GM18870 (cell line): ENCODE measurements around the gene ADAMTSL2.

Source experiments
- ATAC-seq: cut with Tn5 transposase; IDR thresholded peaks from one replicate; pipeline ENCODE4 v1.9.1; 2021; ENCODE audit warnings: moderate library complexity; ENCODE audit not compliant: unreplicated experiment

The ADAMTSL2 gene

DNA sequence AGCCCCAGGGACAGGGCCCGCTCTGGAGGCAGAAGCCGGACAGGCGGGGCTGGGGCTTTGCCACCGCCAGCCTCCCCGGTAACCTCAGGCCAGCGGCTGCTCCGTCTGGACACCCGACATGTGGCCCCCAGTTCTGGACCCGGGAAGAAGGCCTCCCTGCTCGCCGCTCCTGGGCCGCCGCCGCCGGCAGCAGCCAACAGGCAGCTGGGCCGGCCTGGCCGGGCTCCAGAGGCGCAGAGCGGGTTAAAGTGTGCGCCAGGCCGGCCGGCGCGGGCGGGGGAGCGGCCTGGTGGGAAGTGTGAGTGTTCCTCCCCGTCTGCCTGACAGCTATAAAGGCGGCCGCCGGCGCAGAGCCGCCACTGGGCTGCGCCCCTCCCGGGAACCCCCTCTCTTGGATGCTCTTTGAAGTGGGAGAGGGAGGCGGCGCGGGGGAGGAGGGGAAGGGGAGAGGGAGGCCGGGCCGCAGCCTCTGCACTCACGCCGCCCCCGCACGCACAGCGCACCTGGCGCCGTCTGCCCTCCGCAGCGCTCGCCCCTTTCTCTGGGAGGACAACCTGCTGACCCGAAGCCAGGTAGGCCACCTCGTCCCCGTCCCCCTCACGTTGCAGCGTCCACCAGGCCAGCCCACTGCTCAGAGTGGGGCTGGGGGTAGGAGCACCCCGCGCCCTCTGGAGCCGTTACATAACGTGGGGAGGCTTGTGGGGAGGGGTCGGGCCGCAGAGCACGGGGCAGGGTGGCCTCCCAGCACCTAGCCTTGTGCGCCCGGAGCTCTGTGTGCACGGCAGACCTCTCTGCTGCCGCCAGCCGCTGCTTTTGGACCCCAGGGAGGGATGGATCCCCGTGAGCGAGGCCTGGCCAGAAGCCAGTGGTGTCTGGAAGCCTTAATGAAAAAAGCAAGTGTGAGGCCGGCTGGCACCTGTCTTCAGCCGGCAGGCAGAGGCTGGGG, at the start of gene ADAMTSL2:
Gene ADAMTSL2, plus strand, starts transcription at position 359 of the 946 bp plus-strand sequence. CDS start 2,009 bp downstream, outside the sequence.
- no peak for ATAC-seq

DNA sequence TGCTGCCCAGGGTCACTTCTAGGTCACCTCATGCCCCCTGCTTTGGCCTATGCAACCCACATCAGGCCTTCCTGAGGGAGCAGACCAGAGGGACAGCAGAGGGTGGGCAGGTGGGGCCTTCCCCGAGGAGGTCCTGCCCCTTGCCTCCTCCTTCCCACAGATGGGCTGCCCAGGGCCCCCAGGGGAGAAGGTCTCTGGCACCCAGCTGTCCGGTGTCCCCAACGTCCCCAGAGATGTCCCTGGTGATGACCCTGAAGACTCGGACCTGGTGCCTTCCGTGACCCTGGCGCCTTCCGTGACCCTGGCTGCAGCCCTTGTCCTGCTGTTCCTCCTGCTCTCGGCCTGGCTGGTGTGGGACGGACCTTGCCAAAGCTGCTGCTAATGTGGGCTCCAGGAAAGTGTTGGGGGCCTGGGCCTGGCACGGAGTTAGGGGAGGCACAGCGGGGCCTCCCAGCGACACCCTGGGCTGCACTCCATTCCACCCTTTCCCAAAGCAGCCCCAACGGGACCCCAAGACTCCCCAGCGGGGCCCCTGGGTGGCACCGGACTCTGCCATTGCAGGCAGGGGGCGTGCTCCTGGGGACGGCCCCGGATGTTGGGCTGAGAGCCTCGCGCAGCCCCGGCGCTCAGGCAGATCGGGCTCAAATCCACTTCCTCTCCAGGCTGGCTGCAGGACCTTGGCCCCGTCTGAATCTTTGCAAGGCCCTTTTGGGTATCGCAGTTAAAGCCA, 48.8 kb upstream of the ADAMTSL2 start:
- ATAC-seq, result no peak

DNA sequence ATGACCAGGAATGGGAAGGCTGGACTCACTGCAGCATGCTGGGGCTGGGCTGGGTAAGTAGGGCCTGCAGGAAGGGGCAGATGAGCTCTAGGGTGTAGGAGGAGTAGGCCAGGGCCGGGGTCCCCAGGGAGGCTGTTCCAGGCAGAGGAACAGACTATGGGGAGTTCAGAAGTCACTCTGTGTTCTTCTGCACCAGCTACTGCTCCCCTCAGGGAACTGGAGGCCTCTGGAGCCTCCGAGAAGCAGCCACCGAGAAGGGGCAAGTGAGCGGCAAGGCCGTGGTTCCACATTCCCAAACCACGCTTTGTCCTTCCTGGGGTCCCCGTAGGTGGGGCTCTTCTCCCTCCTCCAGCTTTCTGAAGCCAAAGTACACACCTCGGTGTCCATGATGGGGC, 47.2 kb upstream of the ADAMTSL2 start:
- no peak for ATAC-seq

DNA sequence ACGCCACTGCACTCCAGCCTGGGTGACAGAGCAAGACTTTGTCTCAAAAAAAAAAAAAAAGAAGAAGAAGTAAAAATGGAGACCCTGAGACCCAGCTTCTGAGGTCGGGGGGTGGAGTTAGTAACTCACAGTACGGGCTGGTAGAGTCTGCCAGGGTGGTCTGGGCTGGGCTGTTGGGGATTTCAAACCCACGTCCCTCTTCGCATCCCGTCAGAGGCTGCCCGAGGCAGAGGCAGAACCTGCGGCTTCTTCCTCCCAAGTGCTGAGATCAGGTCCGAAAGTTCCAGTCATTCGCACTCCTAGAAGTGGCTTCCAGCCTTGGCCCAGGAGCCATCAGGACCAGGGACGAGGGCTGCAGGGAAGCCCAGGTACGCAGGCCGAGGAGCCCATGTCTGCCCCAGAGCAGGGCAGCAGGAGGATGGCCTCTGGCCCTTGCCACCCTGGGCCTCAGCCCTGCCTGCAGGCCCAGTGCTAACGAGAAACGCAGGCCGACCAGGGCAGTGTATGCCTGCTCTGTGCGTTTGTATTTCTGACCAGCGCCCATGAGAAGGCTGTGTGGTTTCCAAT, 45.7 kb upstream of the ADAMTSL2 start:
- ATAC-seq, result no peak

DNA sequence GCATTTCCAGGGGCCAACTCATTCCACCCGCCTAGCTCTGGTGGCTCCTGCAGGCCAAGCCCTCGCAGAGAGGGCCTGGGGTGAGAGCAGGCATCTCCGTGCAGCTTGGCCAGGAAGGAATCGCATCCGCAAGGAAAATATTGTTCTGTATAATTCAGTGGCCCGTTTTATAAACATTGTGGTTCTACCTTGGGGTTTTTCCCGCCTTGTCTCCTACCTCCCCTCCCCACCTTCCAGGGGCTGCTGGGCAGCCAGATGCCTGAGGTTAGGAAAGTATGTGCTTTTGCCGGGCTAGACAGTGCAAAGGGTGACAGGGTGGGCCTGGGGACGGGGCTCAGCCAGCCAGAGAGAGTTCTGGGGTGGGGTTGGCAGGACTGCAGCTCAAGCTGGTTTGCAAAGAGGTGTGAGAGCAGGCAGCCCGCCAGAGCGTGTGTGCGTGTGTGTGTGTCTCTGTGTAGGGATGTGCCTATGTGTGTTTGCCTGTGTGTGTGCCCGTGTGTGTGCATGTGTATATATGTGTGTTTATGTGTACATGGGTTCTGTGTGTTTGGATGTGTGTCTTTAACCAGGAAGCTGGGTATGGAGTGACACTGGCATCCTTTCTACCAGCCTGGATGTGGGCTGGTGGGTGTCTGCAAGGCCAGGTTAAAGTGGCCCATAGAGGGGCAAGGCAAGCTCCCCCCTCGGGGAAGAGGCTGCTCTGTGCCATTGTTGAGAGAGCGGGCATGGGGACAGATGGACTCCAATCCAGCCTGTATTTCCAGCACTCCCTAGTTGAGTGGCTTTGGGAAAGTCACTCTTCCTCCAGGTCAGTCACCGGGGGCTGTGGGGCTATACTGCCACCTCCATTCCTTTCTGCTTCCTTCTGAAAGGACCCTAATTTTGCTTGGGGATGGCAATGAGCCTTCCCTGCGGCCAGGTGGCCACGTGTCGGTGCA, 45.0 kb upstream of the ADAMTSL2 start:
- ATAC-seq, result no peak

DNA sequence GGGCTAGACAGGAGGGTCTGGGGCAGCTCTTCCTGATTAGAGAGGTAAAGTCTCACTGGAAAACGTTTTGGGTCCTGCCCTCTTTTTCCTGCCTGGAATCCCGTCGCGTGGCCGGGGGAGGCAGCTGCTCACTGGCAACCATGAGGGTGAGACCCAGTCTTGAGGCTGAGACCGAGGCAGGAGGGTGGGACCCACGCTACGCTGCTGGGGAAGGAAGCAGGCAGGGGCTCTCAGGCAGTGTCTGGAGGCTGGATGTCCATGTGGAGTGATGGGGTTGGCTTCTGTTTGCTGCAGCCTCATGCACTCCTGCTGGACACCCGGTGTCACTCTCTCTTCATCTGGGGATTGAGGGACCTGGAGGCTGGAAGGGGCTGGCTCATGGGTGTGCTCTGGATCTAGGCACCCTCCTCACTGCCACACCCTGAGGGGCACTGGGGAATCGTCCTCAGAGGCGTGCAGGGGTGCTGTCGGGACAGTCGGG, 44.3 kb upstream of the ADAMTSL2 start:
- no peak for ATAC-seq

DNA sequence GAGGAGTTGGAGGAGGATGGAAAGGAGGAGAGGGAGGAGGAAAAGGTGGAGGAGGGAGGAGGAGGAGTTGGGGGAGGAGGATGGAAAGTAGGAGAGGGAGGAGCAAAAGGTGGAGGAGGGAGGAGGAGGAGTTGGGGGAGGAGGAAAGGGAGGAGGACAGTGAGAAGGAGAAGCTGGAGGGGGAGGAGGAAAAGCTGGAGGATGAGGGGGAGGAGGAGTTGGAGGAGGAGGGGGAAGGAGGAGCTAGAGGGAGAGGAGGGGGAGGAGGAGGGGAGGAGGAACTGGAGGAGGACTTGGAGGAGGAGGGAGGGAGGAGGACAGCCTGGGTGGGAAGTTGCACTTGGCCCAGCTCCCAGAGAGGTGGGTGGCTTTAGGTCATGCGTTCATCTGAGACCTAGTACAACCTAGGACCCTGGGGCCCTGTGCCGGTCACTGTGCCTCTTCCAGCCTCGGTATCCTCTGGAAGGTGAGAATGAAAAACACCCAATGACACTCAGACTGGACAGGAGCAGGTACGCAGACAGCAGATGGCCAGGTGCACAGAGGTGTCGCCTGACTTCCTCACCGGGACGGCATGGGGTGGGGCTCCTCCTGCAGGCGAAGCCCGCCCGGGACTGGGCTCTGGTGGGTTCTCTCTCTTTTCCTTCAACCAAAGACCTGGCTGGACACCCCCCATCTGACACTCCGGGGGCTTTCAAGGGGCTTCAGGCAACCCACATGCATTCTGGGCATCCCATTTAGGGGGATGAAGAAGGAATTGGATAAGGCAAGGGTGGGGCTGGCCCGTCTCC, 43.4 kb upstream of the ADAMTSL2 start:
- ATAC-seq, result no peak

DNA sequence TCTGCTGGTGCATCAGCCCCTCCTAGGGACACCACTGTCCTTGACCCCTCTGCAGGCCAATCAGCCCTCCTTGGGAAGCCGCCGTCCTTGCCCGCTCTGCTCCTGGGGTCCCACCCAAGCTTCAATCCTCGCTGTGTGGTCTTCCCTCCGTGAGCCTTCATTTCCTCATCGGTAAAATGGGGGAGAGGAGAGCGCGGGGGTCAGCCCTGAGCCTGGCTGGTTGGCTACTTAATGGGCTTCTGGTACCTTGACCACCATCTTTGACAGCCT, 42.9 kb upstream of the ADAMTSL2 start:
- ATAC-seq, result no peak

DNA sequence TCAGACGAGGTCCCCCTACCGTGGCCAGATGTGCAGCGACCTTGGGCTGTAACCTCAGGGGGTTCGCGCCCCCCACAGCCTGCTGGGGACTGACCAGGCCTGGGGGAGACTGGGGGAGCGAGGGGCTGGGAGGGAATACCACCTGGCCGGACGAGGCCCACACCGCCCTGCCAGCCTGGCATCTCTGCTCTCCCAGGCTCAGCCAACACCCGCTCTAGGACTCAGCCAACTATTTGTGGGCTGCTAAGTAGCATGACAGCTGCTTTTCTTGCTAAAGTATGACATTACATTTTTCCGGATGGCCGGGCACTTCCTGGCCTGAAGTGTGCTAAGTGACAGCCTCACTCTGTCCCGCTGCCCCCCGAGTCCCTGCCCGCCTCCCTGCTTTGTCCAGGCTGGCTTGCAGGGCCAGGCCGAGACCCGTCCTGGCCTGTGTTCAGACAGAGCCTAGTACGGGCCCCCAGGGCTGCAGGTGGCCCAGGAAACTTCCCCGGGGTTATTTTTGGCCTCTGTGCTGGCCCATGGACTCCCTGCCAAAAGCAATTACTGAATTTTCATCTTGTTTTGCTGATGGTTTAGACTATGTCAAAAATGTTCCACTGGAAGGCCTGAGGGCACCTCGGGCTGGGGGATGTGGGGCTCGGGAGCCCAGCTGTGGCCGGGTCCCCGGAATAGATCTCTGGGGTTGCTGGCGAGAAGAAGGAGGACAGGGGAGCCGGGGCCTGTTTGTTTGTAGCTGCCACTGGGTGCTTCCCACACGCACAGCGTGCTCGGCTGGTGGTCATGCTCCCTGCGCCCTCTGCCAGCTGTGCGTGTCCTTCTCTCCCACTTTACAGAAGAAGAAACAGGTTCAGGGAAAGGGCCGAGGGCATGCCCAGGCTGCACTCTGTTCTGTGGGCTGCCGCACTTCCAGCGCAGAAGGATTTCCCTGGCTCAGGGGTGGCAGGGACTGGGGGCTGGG, 42.2 kb upstream of the ADAMTSL2 start:
- ATAC-seq, result no peak

DNA sequence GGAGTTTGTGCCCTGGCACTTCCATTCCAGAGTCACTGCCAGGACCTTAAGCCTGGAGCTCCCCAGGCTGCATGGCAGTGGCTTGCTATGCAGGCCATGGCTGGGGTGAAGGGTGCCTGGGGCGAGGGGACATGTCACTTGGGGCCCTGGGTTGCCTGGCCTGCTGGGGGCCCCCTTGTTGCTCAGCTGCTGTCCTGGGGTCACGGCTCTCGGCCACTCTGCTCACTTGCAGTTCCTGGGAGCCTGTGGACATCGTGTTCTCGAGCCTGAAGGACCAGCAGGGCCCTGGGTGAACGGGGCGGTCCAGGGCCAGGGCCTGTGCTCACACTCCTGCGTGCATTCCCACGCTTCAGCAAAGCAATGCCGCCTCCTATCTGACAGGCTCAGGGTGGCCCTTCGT, 41.1 kb upstream of the ADAMTSL2 start:
- no peak for ATAC-seq

DNA sequence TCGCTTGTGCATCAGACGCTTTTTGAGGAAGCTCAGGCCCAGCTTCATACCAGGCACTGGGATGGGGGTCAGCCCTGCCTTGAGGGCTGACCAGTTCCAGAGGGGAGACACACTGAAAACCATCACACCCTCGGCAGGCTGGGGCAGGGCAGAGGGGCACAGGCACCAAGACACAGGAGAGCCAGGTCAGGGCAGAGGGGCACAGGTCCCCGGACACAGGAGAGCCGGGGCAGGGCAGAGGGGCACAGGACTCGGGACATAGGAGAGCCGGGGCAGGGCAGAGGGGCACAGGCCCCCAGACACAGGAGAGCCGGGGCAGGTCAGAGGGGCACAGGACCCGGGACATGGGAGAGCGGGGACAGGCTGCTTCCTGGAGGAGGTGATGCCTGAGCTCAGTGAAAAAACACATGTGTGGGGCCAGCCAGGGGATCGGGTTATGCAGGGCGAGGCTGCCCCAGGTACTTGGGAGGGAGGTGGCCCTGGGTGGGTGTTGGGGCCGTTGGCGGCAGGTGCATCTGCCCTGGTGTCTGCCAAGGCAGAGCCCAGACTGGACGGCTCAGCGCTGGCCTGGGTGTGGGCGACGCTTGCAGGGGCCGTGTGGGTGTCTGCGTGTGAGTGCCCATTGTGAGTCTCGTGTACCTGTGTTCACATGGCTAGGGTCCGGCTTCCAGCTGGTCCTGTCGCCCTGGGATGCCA, 40.5 kb upstream of the ADAMTSL2 start:
- ATAC-seq, result no peak

DNA sequence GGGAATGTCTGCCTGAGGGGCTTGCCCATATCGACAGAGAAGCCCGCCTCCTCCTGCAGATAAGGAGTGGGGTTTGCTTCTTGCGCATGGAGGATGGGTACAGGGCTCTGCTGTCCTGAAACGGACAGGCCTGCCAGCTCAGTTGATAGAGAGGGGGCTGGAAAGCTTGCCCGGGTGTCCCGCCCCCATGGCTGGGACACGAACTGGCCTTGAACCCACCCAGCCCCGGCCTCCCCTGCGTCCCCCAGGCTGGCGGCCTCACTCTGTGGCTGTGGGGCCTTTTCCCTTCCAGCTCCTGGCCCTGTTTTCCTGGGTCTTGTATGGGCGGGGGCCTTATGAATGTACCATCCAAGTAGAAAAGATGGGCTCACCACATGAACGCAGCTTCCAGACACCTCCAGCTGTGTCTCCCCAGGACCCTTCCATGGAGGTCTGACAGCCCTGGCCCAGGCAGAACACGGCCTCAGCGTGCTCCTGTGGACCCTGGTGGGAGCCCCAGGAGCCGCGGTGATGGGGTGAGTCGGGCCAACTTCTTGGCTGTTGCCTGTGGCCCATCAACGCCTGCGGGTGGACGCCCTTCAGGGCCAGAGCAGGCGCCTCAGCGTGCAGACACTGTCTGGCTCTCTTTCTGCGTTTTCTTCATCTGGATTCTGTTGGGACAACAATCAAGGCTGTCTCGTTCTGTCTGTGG, 39.7 kb upstream of the ADAMTSL2 start:
- no peak for ATAC-seq

DNA sequence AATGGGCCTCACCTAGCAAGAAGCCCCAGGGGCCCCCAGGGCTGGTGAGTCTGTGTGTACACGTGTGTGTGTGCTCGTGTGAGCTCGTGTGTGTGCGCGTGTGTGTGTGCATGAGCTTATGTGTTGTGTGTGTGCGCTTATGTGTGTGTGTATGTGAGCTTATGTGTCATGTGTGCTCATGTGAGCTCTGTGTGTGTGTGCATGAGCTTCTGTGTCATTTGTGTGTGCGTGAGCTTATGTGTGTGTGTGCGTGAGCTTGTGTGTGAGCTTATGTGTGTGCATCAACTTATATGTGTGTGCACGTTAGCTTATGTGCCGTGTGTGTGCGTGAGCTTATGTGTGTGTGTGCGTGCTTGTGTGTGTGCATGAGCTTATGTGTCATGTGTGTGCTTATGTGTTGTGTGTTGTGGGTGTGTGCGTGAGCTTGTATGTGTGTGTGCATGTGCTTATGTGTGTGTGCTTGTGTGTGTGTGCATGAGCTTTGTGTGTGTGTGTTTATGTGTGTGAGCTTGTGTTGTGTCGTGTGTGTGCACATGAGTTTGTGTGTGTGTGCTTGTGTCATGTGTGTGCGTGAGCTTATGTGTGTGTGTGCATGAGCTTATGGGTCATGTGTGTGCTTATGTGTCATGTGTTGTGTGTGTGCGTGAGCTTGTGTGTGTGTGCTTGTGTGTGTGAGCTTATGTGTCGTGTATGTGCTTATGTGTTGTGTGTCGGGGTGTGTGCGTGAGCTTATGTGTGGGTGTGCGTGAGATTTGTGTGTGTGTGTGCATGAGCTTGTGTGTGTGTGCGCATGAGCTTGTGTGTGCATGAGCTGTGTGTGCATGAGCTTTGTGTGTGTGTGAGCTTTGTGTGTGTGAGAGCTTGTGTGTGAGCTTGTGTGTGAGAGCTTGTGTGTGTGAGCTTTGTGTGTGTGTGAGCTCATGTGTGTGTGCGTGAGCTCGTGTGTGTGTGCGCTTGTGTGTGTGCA, 38.9 kb upstream of the ADAMTSL2 start:
- no peak for ATAC-seq

DNA sequence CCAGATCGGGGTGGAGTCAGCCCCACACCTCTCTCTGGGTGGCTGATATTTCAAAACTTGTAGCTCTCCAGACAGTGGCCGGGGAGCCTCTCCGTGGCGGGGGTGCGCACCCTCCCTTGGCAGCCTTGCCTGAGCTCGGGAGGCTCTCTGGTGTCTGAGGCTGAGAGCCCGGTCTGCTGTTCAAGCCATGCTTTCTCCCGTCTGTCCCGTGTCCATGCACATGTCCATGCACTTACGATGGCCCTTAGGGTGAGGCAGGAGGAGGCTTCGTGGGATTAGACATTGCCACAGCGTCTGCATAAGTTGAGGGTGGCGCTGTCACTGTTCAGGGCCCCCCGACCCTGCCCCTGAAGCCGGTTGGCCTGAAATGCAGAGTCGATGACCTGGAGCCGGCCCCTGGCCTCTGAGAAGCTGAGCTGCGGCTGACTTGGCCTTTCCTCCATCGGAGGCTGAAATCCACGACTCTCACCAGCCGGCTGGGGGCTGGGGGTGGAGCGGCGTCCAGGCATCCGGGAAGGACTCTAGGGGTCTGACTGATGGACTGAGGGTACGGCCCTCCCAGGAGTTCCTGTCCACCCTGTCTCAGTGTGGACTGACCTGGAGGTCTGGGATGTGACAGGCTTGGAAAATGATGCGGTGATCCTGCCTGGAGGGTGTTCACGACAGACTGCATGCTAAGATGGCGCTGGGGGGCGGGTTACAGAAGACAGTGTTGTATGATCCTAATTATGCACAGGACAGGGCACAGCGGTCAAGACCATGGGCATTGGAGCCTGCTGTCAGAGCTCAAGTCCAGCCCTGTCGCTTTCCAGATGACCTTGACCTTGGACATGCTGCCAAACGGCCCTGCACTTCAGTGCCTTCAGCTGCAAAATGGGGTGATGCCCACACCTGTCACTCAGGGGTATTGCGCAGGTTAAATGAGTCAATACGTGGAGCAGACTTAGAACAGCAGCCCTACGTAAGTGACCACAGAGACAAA, 37.4 kb upstream of the ADAMTSL2 start:
- no peak for ATAC-seq

DNA sequence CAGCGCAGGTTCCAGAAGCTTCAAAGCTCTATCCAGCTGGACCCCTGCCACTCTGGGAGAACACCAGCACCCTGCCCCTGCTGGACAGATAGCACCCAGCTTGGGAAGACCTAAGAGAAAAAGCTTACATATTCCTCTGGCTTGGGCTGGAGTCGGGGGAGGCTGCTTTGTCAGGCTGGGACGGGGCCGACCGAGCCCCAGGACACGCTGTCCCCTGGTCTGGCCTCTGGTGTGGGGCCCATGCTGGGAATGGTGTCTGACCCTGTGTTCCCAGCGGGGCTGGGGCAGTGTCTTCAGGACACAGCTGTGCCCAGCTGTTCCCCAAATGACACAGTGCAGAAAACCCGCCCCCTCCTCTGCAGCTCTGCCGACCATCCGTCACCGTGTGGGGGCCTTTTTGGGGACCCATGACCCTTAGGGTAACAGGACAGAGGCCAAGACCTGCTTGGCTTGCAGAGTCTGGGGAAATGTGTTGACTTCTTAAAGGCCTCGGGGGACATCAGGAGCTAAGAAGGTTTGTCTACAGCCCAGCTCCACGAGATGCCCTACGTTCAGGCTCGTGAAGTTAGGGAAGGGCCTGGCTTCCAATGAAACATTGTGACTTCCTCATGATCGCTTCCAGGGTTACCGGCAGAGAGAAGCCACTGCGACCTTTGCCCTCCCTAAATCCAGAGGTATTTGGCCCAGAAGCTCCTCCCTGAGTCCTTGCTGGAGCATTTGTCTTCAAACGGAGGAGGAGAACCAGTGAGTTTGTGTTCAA, 35.2 kb upstream of the ADAMTSL2 start:
- ATAC-seq, result no peak
